ENCODE results near the gene CNKSR3.

DNA sequence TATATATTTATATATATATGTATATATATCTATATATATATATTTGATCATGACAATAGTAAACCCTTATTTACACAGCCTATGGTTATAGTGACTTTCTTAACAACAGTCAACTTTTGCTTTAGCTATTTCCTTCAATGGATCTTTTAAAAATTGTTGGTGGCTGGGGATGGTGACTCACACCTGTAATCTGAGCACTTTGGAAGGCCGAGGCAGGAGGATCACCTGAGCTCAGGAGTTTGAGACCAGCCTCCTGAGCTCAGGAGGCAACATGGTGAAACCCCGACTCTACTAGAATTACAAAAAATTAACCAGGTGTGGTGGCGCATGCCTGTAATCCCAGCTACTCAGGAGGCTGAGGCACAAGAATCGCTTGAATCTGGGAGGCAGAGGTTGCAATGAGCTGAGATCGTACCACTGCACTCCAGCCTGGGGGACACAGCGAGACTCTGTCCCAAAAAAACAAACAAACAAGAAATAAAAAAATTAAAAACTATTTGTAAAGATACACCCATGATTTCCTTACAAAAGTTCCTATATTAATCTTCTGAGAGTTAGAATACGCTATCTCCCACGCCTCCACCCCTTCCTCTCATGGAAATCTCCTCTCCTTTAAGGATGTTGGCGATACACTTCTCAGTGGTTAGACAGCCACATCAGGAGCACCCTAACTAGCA, 29.2 kb upstream of the CNKSR3 start:
- TF ChIP-seq CHD1 (IDR thresholded peaks at IDR 0.05; ENCODE audit: low read depth, low read length): no peak
- TF ChIP-seq SIRT6 (IDR thresholded peaks at IDR 0.05; ENCODE audit: low read length): no peak
- TF ChIP-seq GABPA (IDR thresholded peaks at IDR 0.05; ENCODE audit: borderline replicate concordance, insufficient read depth, low read length): no peak
- TF ChIP-seq NRF1 (IDR thresholded peaks at IDR 0.05; ENCODE audit: low read depth, low read length): no peak
- no peak for TF ChIP-seq TCF12 (IDR thresholded peaks at IDR 0.05; ENCODE audit: low read depth, low read length)
- TF ChIP-seq, protein P1, sequence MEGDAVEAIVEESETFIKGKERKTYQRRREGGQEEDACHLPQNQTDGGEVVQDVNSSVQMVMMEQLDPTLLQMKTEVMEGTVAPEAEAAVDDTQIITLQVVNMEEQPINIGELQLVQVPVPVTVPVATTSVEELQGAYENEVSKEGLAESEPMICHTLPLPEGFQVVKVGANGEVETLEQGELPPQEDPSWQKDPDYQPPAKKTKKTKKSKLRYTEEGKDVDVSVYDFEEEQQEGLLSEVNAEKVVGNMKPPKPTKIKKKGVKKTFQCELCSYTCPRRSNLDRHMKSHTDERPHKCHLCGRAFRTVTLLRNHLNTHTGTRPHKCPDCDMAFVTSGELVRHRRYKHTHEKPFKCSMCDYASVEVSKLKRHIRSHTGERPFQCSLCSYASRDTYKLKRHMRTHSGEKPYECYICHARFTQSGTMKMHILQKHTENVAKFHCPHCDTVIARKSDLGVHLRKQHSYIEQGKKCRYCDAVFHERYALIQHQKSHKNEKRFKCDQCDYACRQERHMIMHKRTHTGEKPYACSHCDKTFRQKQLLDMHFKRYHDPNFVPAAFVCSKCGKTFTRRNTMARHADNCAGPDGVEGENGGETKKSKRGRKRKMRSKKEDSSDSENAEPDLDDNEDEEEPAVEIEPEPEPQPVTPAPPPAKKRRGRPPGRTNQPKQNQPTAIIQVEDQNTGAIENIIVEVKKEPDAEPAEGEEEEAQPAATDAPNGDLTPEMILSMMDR (IDR thresholded peaks at IDR 0.05; ENCODE audit: control extremely low read depth in 1 of 3, insufficient read depth in 1 of 3, low read depth in 1 of 3, low read length in 3 of 3): no peak
- TF ChIP-seq, protein P2, sequence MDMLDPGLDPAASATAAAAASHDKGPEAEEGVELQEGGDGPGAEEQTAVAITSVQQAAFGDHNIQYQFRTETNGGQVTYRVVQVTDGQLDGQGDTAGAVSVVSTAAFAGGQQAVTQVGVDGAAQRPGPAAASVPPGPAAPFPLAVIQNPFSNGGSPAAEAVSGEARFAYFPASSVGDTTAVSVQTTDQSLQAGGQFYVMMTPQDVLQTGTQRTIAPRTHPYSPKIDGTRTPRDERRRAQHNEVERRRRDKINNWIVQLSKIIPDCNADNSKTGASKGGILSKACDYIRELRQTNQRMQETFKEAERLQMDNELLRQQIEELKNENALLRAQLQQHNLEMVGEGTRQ (IDR thresholded peaks at IDR 0.05; ENCODE audit: low read length): no peak
- no peak for TF ChIP-seq HDAC6 (IDR thresholded peaks at IDR 0.05; ENCODE audit: low read depth, low read length)
- no peak for TF ChIP-seq EZH2 (IDR thresholded peaks at IDR 0.05; ENCODE audit: low read depth, low read length, severe bottlenecking)
- no peak for TF ChIP-seq POLR2AphosphoS5 (IDR thresholded peaks at IDR 0.05; ENCODE audit: low read depth, low read length)
- no peak for TF ChIP-seq EGR1 (IDR thresholded peaks at IDR 0.05; ENCODE audit: borderline replicate concordance, low read depth, low read length)
- no peak for TF ChIP-seq RFX5 (IDR thresholded peaks at IDR 0.05; ENCODE audit: borderline replicate concordance, low read depth, low read length)
- no peak for TF ChIP-seq ZNF274 (IDR thresholded peaks at IDR 0.05; ENCODE audit: borderline replicate concordance, extremely low read depth, low read length)
